ENCODE data around the gene ANKRD18B. TPM values are rescaled to one million over a fixed set of nuclear protein-coding genes. Genes with fewer than 3 reads are reported as not detected.
"Not testable (repeated sequence)": the region's sequence is repeated elsewhere in the genome, so short reads cannot be mapped to it uniquely, and the experiment has no call there.

ANKRD18B gene
- total and polyA plus RNA-seq, 9 donors: 0.35 to 2.8 (median 0.56) TPM; not detected in 6

GRCh38 chr9:33598796-33599379 lies 74.8 kb downstream of the ANKRD18B start:
- H3K36me3 ChIP-seq; intact Hi-C loops (cut with DNase I); H3K9me3 ChIP-seq; H3K27ac ChIP-seq; H3K4me3 ChIP-seq; DNase-seq; H3K27me3 ChIP-seq; H3K4me1 ChIP-seq (ENCODE audit: insufficient read depth): not testable (repeated sequence)
- 87 to 89% (median 89%) methylated on average over 7 to 8 of the region's 8 CpGs for WGBS, 3 donors

- H3K36me3 ChIP-seq; H3K4me1 ChIP-seq (ENCODE audit: insufficient read depth); H3K27me3 ChIP-seq; H3K4me3 ChIP-seq; H3K9me3 ChIP-seq; H3K27ac ChIP-seq; DNase-seq; intact Hi-C loops (cut with DNase I): not testable (repeated sequence)
- WGBS, 3 donors: 89 to 96% (median 96%) methylated on average over 10 to 28 of the region's 32 CpGs
Observed at GRCh38 chr9:33600911-33601310, 76.9 kb downstream of the ANKRD18B start.

- H3K9me3 ChIP-seq; H3K27me3 ChIP-seq; H3K36me3 ChIP-seq; H3K27ac ChIP-seq; intact Hi-C loops (cut with DNase I); H3K4me1 ChIP-seq (ENCODE audit: insufficient read depth); DNase-seq; H3K4me3 ChIP-seq: not testable (repeated sequence)
- WGBS, 3 donors: 32 to 45% (median 35%) methylated on average over 3 of the region's 3 CpGs
Observed at GRCh38 chr9:33604249-33604648, 80.2 kb downstream of the ANKRD18B start.

- 7 to 26% (median 9%) methylated on average over 4 of the region's 4 CpGs for WGBS, 3 donors
- H3K27me3 ChIP-seq; intact Hi-C loops (cut with DNase I): not testable (repeated sequence)
Observed at GRCh38 chr9:33604936-33605335, 80.9 kb downstream of the ANKRD18B start.

GRCh38 chr9:33611358-33611757 lies 87.3 kb downstream of the ANKRD18B start:
- no peaks in the 10 kb centered on the region for H3K4me1 ChIP-seq (ENCODE audit: insufficient read depth)
- DNase-seq: no peak
- no peak overlapping the region for H3K27ac ChIP-seq
- H3K36me3 ChIP-seq: no peaks in the 10 kb centered on the region
- TF ChIP-seq CTCF (IDR thresholded peaks at IDR 0.05): no peak
- no peak for TF ChIP-seq EP300 (IDR thresholded peaks at IDR 0.05)
- no peak for TF ChIP-seq POLR2A (IDR thresholded peaks at IDR 0.05)
- 58 to 66% (median 66%) methylated on average over 1 of the region's 1 CpG for WGBS, 3 donors
- H3K27me3 ChIP-seq: no peaks in the 10 kb centered on the region
- no peak overlapping the region for H3K4me3 ChIP-seq
- intact Hi-C loops (cut with DNase I): no loop called here
- no peaks in the 10 kb centered on the region for H3K9me3 ChIP-seq

More at GRCh38 chr9:33604936-33605335, 80.9 kb downstream of the ANKRD18B start:
- DNase-seq: peak in 1 of 5 donors; percentile 59
- H3K4me3 ChIP-seq; H3K9me3 ChIP-seq; H3K4me1 ChIP-seq (ENCODE audit: insufficient read depth); H3K27ac ChIP-seq; H3K36me3 ChIP-seq: not testable (repeated sequence)

GRCh38 chr9:33612410-33612809 lies 88.4 kb downstream of the ANKRD18B start:
- H3K4me3 ChIP-seq; H3K27me3 ChIP-seq; intact Hi-C loops (cut with DNase I); H3K27ac ChIP-seq; DNase-seq; H3K9me3 ChIP-seq; H3K4me1 ChIP-seq (ENCODE audit: insufficient read depth); H3K36me3 ChIP-seq: not testable (repeated sequence)
- WGBS, 3 donors: 36 to 51% (median 47%) methylated on average over 2 of the region's 2 CpGs

- Histone ChIP-seq H3K9me3 (no peaks in the 10 kb centered on the region), H3K4me1 (ENCODE audit: insufficient read depth) (no peaks in the 10 kb centered on the region), H3K27me3 (no peaks in the 10 kb centered on the region), H3K27ac (no peak overlapping the region), H3K4me3 (no peak overlapping the region), H3K36me3 (no peaks in the 10 kb centered on the region)
- no peak for DNase-seq
- WGBS, 3 donors: 86 to 92% (median 87%) methylated on average over 7 of the region's 7 CpGs
- TF ChIP-seq POLR2A (IDR thresholded peaks at IDR 0.05) (no peak), CTCF (IDR thresholded peaks at IDR 0.05) (no peak), EP300 (IDR thresholded peaks at IDR 0.05) (no peak)
- intact Hi-C loops (cut with DNase I): no loop called here
Observed at GRCh38 chr9:33614001-33614687, 90.1 kb downstream of the ANKRD18B start.

- intact Hi-C loops (cut with DNase I); H3K4me1 ChIP-seq (ENCODE audit: insufficient read depth); H3K27ac ChIP-seq; H3K27me3 ChIP-seq; H3K36me3 ChIP-seq; H3K4me3 ChIP-seq; H3K9me3 ChIP-seq; DNase-seq: not testable (repeated sequence)
- 87 to 91% (median 89%) methylated on average over 9 of the region's 9 CpGs for WGBS, 3 donors
Observed at GRCh38 chr9:33618370-33618769, 94.3 kb downstream of the ANKRD18B start.

All from ovary (tissue), 9 donors.